LNCAP (cell line): ENCODE measurements around the gene INPP5A.

Experiments
- TF ChIP-seq, protein P1 (sequence below): fragments of 450-650 bp; IDR thresholded peaks from 2 replicates; pipeline ENCODE4 v1.5.1; 2017; ENCODE audit warnings: mild to moderate bottlenecking

The INPP5A gene

DNA sequence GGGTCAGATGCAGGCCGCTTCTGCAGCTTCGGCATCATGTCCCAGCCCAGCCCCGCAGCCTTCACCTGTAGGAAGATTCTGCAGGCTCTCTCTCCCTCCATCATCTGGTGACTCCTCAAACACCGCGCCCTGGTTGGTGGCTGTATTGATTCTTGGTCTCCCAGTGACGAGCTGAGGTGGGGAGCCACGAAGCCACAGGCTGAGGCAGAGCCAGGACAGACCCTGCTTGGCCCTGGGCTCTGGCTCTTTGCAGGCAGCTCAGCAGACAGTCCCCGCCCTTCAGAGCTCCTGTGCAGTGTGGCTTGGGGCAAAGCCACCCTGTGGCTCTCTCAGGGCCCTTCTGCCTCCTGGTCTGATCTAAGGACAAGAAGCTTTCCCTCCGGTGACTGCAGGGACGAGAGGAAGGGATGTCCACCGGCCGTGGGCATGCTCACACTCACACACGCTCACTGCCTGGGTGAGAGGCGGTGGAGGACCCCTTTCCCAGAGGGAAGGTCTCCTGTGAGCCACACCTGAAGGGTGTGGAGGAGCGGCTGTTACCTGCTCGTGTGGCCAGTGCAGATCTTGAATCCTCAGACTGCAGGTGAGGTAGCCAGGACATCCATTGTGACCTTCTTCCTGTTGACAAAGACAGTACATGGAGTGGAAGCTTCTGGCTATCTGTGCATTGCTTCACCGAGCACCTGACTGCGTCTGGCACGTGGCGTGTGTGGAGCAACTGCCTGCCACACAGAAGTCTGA is 79.6 kb downstream of the INPP5A start:
- TF ChIP-seq, protein P1, sequence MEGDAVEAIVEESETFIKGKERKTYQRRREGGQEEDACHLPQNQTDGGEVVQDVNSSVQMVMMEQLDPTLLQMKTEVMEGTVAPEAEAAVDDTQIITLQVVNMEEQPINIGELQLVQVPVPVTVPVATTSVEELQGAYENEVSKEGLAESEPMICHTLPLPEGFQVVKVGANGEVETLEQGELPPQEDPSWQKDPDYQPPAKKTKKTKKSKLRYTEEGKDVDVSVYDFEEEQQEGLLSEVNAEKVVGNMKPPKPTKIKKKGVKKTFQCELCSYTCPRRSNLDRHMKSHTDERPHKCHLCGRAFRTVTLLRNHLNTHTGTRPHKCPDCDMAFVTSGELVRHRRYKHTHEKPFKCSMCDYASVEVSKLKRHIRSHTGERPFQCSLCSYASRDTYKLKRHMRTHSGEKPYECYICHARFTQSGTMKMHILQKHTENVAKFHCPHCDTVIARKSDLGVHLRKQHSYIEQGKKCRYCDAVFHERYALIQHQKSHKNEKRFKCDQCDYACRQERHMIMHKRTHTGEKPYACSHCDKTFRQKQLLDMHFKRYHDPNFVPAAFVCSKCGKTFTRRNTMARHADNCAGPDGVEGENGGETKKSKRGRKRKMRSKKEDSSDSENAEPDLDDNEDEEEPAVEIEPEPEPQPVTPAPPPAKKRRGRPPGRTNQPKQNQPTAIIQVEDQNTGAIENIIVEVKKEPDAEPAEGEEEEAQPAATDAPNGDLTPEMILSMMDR, result no peak

DNA sequence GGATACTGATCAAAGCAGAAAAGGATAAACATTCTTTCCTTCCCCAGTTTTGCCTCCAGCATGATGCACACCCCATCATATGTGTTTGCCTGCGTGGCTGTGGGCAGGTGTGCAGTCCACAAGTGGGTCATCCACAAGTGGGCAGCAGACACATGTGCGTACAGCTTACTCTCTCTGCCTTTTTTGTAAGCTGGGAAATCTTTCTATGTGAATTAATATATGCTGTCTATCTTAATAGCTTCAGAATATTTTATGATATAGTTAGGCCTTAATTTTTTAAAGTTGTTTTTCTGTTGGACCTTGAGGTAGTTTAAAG is 80.1 kb downstream of the INPP5A start:
- TF ChIP-seq, protein P1, result no peak

DNA sequence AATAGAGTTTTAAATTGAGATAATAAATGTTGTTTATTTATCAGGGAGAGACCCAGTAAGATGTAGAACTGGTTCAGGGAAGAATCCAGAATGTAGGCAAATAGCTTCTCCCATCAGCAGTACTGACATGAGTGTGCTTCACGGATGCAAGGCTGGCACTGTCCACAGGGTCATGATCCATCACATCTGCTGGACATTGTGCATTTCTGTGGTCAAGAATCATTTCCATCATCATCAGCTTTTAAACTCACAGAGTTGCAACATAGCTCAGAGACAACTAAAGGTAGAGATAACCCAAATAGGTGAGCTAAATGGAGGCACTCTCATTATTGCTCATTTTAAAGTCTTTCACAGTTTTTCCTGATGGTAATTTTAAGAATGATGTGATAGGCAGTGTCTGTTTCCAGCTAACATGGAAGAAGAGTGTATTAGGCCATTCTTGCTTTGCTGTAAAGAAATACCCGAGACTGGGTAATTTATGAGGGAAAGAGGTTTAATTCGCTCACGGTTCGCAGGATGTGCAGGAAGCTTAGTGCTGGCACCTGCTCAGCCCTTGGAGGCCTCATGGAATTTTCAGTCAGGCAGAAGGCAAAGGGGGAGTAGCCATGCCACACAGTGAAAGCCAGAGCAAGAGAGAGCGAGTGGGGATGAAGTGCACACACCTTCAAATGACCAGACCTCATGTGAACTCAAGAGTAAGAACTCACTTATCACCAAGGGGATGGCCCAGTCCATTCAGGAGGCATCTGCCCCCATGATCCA is 80.8 kb downstream of the INPP5A start:
- TF ChIP-seq, protein P1, result no peak

DNA sequence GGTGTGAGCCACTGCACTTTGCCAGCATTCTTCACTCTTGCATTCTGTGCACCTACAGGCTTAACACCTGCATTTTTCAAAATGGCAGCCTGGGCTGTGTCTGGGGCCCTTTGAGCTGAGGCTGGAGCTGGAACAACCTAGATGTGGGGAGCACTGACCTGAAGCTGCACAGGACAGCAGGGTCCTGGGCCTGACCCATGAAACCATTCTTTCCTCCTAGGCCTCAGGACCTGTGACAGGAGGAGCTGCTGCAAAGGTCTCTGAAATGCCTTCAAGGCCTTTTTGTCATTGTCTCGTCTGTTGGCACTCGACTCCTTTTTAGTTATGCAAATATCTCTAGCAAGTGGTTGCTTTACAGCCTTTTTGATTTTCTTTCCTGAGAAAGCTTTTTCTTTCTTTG is 82.3 kb downstream of the INPP5A start:
- TF ChIP-seq, protein P1, result no peak

DNA sequence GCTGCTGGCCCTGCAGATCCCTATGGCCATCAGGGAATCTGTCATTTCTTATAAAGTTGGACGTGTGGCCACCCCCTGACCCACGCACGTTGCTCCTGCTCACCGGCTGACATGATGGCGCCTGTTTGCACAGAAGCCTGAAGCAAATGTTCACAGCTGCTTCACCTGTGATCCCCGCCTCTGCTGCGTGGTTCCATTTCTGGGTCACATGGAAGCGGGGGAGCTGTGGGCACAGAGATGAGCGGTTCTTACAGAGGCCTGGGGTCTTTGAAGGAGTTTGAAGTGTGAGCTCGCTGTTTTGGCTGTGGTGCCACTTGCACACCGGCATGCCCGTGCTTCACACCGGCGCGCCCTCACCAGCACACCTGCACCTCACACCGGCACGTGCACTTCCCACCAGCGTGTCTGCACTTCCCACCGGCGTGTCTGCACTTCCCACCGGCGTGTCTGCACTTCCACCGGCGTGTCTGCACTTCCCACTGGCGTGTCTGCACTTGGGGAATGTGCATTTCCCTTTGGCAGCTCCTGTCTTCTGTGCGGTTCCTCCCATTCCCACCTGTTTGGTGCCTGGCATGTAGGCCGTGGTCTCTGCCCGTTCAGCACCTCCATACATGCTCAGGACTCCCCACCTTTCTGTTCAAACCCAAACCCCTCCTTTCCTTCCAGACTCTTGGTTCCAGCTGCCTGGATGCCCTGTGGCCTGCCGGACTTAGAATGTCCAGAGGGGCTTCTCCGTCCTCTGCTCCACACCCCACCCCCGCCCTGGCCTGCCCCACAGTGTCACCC is 86.7 kb downstream of the INPP5A start:
- TF ChIP-seq, protein P1, result no peak

DNA sequence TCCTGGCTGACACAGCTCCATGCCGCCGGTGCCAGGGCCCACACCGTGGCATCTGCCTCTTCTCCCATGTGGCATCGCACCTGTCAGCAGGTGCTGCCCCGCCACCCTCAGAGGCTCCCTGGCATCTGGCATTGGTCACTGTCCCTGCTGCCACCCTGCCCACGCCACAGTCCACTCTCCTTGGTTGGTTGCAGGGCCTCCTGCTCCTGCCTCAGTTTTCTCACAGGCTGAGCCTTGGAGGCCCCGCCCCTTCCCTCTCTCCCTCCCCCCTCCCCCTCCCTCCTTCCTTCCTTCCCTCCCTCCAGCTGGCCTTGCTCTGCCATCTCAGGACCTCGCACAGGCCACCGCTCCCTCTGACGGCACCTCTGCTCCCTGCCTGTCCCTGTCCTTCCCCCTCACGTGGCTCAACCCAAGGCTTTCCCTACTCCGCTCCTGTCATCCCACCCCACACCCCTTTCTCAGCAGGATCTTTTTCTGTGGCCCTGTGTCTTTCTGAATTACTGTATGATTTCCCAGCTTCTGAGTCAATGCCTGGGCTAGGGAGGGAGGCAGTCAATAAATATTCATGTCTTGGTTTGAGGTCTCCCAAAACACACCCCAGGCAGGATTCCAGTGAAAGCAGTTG is 87.4 kb downstream of the INPP5A start:
- TF ChIP-seq, protein P1, result no peak

DNA sequence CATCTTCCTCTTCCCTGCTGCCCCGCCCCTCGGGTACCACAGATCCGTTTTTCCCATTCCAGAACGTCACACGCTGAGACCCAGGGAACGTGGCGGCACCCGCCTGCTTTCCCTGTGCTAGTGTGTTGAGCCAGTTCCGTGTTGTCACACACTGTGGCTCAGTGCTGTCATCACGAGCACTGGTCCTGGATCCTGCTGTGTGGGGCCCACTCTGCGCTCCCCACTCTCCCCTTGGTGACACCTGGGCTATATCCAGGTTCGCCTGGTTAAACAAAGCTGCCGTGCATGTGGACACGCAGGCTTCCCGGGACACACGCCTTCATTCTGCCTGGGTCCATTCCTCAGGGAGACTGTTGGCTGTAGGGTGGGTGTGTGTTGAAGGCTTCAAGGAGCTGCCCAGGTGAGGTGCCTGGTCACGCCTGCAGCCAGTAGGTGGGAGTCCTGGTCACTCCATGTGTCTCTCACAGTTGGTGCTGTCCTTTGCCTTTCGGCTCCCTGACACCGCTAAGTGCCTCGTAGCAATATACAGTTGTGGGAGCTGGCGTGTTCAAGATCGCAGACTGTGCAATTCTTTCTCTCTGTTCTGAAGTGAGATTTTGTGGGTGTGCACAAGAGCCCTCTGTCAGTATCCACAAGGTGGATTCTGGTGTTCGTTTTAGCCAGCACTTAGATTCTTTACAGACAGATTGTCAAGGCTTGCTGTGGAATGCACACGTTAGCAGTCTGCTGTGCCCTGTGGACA is 88.6 kb downstream of the INPP5A start:
- TF ChIP-seq, protein P1, result no peak
